NCI-H146 treated with DMSO at 0.1 percent for 48 hours (cell line): ENCODE data around the gene ALK.

Experiments
- DNase-seq: peaks from one replicate; lab custom pipeline; 2025; ENCODE audit not compliant: unreplicated experiment; lab: John Stamatoyannopoulos, UW

The ALK gene

GRCh38 chr2:29240601-29241000 lies 680.8 kb downstream of the ALK start:
- no peak for DNase-seq

GRCh38 chr2:29239209-29239960 lies 682.0 kb downstream of the ALK start:
- DNase-seq = no peak

GRCh38 chr2:29238497-29238896 lies 682.9 kb downstream of the ALK start:
- no peak for DNase-seq

- DNase-seq = no peak
Measured at GRCh38 chr2:29236074-29236473, 685.3 kb downstream of the ALK start.

- DNase-seq = no peak
Measured at GRCh38 chr2:29235411-29235810, 686.0 kb downstream of the ALK start.

- DNase-seq = no peak
Measured at GRCh38 chr2:29233428-29233827, 688.0 kb downstream of the ALK start.

- no peak for DNase-seq
Measured at GRCh38 chr2:29232041-29232440, 689.3 kb downstream of the ALK start.

- DNase-seq = no peak
Measured at GRCh38 chr2:29229640-29230039, 691.7 kb downstream of the ALK start.

- DNase-seq = no peak
Measured at GRCh38 chr2:29228947-29229346, 692.4 kb downstream of the ALK start.

- DNase-seq = no peak
Measured at GRCh38 chr2:29227935-29228675, 693.3 kb downstream of the ALK start.

- DNase-seq = no peak
Measured at GRCh38 chr2:29226808-29227207, 694.6 kb downstream of the ALK start.

GRCh38 chr2:29226375-29226774 lies 695.0 kb downstream of the ALK start:
- DNase-seq = no peak

- DNase-seq = no peak
Measured at GRCh38 chr2:29225814-29226213, 695.6 kb downstream of the ALK start.

GRCh38 chr2:29224693-29225551 lies 696.5 kb downstream of the ALK start:
- DNase-seq = no peak

GRCh38 chr2:29223851-29224692 lies 697.3 kb downstream of the ALK start:
- DNase-seq = no peak

GRCh38 chr2:29223257-29223656 lies 698.1 kb downstream of the ALK start:
- no peak for DNase-seq

GRCh38 chr2:29222381-29223179 lies 698.8 kb downstream of the ALK start:
- DNase-seq = no peak

GRCh38 chr2:29220506-29221270 lies 700.7 kb downstream of the ALK start:
- DNase-seq = no peak

GRCh38 chr2:29219374-29219773 lies 702.0 kb downstream of the ALK start:
- DNase-seq = no peak
